Measurements from ENCODE around the gene SOX12. TPM values are rescaled to one million over a fixed set of nuclear protein-coding genes. Genes with fewer than 3 reads are reported as not detected.

The SOX12 gene
- total RNA-seq, 1 experiment from 2014 or later: 59.1 TPM

DNA sequence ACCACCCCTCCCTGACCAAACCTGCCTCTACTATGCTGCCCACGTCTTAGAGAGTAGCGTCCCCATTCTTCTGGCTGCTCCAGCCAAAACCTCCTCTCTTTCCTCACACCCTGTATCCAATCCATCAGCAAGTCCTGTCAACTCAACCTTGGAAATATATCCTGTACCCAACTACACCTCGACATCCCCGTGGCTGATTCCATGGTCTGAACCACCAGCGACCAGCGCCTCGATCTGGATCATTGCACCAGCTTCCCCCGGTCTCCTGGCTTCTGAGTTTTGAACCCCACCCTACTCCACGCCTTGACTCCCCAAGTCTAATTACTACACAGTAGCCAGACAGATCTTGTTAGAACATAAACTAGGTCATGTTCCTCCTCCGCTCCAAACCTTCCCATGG, 31.4 kb downstream of the SOX12 start:
- POLR2A ChIA-PET: no interaction called here
- TF ChIP-seq, protein P1, sequence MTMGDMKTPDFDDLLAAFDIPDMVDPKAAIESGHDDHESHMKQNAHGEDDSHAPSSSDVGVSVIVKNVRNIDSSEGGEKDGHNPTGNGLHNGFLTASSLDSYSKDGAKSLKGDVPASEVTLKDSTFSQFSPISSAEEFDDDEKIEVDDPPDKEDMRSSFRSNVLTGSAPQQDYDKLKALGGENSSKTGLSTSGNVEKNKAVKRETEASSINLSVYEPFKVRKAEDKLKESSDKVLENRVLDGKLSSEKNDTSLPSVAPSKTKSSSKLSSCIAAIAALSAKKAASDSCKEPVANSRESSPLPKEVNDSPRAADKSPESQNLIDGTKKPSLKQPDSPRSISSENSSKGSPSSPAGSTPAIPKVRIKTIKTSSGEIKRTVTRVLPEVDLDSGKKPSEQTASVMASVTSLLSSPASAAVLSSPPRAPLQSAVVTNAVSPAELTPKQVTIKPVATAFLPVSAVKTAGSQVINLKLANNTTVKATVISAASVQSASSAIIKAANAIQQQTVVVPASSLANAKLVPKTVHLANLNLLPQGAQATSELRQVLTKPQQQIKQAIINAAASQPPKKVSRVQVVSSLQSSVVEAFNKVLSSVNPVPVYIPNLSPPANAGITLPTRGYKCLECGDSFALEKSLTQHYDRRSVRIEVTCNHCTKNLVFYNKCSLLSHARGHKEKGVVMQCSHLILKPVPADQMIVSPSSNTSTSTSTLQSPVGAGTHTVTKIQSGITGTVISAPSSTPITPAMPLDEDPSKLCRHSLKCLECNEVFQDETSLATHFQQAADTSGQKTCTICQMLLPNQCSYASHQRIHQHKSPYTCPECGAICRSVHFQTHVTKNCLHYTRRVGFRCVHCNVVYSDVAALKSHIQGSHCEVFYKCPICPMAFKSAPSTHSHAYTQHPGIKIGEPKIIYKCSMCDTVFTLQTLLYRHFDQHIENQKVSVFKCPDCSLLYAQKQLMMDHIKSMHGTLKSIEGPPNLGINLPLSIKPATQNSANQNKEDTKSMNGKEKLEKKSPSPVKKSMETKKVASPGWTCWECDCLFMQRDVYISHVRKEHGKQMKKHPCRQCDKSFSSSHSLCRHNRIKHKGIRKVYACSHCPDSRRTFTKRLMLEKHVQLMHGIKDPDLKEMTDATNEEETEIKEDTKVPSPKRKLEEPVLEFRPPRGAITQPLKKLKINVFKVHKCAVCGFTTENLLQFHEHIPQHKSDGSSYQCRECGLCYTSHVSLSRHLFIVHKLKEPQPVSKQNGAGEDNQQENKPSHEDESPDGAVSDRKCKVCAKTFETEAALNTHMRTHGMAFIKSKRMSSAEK (CRISPR knock-in tag; IDR thresholded peaks at IDR 0.05; ENCODE audit: borderline replicate concordance): no peak
- TF ChIP-seq SP1 (CRISPR knock-in tag; conservative IDR thresholded peaks at IDR 0.05): no peak
- no peak for TF ChIP-seq RORB (CRISPR knock-in tag; IDR thresholded peaks at IDR 0.05)
- TF ChIP-seq NFE2L1 (CRISPR knock-in tag; IDR thresholded peaks at IDR 0.05): no peak
- TF ChIP-seq, protein P2, sequence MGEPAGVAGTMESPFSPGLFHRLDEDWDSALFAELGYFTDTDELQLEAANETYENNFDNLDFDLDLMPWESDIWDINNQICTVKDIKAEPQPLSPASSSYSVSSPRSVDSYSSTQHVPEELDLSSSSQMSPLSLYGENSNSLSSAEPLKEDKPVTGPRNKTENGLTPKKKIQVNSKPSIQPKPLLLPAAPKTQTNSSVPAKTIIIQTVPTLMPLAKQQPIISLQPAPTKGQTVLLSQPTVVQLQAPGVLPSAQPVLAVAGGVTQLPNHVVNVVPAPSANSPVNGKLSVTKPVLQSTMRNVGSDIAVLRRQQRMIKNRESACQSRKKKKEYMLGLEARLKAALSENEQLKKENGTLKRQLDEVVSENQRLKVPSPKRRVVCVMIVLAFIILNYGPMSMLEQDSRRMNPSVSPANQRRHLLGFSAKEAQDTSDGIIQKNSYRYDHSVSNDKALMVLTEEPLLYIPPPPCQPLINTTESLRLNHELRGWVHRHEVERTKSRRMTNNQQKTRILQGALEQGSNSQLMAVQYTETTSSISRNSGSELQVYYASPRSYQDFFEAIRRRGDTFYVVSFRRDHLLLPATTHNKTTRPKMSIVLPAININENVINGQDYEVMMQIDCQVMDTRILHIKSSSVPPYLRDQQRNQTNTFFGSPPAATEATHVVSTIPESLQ (CRISPR knock-in tag; IDR thresholded peaks at IDR 0.05): no peak
- TF ChIP-seq, protein P3, sequence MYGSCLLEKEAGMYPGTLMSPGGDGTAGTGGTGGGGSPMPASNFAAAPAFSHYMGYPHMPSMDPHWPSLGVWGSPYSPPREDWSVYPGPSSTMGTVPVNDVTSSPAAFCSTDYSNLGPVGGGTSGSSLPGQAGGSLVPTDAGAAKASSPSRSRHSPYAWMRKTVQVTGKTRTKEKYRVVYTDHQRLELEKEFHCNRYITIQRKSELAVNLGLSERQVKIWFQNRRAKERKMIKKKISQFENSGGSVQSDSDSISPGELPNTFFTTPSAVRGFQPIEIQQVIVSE (CRISPR knock-in tag; IDR thresholded peaks at IDR 0.05; ENCODE audit: borderline replicate concordance): no peak
- TF ChIP-seq, protein P4, sequence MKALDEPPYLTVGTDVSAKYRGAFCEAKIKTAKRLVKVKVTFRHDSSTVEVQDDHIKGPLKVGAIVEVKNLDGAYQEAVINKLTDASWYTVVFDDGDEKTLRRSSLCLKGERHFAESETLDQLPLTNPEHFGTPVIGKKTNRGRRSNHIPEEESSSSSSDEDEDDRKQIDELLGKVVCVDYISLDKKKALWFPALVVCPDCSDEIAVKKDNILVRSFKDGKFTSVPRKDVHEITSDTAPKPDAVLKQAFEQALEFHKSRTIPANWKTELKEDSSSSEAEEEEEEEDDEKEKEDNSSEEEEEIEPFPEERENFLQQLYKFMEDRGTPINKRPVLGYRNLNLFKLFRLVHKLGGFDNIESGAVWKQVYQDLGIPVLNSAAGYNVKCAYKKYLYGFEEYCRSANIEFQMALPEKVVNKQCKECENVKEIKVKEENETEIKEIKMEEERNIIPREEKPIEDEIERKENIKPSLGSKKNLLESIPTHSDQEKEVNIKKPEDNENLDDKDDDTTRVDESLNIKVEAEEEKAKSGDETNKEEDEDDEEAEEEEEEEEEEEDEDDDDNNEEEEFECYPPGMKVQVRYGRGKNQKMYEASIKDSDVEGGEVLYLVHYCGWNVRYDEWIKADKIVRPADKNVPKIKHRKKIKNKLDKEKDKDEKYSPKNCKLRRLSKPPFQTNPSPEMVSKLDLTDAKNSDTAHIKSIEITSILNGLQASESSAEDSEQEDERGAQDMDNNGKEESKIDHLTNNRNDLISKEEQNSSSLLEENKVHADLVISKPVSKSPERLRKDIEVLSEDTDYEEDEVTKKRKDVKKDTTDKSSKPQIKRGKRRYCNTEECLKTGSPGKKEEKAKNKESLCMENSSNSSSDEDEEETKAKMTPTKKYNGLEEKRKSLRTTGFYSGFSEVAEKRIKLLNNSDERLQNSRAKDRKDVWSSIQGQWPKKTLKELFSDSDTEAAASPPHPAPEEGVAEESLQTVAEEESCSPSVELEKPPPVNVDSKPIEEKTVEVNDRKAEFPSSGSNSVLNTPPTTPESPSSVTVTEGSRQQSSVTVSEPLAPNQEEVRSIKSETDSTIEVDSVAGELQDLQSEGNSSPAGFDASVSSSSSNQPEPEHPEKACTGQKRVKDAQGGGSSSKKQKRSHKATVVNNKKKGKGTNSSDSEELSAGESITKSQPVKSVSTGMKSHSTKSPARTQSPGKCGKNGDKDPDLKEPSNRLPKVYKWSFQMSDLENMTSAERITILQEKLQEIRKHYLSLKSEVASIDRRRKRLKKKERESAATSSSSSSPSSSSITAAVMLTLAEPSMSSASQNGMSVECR (CRISPR knock-in tag; IDR thresholded peaks at IDR 0.05; ENCODE audit: borderline replicate concordance): no peak
- TF ChIP-seq, protein P5, sequence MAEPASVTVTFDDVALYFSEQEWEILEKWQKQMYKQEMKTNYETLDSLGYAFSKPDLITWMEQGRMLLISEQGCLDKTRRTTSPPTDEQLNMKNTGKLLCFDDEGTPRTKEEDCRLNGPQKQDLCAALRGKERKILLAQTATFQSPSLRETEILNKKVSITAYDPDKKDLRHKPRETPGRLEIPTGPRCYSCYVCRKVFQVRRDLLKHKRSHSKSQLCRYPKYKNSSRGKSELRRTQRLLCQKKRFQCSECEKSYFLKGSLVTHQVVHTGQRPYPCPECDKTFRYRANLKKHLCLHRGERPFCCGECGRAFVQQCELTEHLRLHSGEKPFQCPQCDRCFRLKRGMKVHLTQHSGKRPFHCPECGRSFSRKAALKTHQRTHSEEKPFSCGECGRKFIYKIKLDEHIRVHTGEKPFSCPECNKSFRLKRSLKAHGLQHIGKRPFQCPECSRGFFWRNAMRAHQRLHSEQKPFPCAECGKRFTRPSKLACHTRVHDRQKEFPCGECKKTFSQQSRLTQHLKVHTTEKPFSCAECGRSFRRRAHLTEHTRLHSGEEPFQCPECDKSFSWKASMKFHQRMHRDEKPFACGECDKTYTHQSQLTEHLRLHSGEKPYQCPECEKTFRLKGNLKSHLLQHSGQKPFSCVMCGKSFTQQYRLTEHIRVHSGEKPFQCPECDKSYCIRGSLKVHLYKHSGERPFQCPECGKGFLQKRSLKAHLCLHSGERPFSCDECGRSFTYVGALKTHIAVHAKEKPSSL (CRISPR knock-in tag; conservative IDR thresholded peaks at IDR 0.05): no peak
- no peak for TF ChIP-seq SMAD4 (CRISPR knock-in tag; IDR thresholded peaks at IDR 0.05)
- TF ChIP-seq RELA (CRISPR knock-in tag; IDR thresholded peaks at IDR 0.05; ENCODE audit: borderline replicate concordance): no peak
- TF ChIP-seq, protein P6, sequence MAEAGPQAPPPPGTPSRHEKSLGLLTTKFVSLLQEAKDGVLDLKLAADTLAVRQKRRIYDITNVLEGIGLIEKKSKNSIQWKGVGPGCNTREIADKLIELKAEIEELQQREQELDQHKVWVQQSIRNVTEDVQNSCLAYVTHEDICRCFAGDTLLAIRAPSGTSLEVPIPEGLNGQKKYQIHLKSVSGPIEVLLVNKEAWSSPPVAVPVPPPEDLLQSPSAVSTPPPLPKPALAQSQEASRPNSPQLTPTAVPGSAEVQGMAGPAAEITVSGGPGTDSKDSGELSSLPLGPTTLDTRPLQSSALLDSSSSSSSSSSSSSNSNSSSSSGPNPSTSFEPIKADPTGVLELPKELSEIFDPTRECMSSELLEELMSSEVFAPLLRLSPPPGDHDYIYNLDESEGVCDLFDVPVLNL (CRISPR knock-in tag; IDR thresholded peaks at IDR 0.05; ENCODE audit: borderline replicate concordance, low read depth): no peak
- TF ChIP-seq, protein P7, sequence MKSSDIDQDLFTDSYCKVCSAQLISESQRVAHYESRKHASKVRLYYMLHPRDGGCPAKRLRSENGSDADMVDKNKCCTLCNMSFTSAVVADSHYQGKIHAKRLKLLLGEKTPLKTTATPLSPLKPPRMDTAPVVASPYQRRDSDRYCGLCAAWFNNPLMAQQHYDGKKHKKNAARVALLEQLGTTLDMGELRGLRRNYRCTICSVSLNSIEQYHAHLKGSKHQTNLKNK (CRISPR knock-in tag; IDR thresholded peaks at IDR 0.05): no peak
- no peaks in the 10 kb centered on the region for H3K36me3 Mint-ChIP-seq
- CTCF ChIA-PET: interaction anchor here (1.0 to 3.6 kb wide), 3 partner anchors 9 to 77 kb away, joined by 4 to 66 read pairs (median 4); partner anchors contain the start of gene NRSN2
- no peak for ATAC-seq
- H3K9me3 Mint-ChIP-seq: no peaks in the 10 kb centered on the region
- H3K27me3 Mint-ChIP-seq (ENCODE audit: low read depth): no peaks in the 10 kb centered on the region; the same call in 1 of the 2 replicates
- DNase-seq (ENCODE audit: low spot score): no peak
- no peak overlapping the region for H3K4me3 Mint-ChIP-seq
- peaks cover 15% of the 10 kb centered on the region for H3K4me1 Mint-ChIP-seq
- H3K27ac Mint-ChIP-seq: no peak overlapping the region

All from WTC11 (cell line).